OCI-LY3 (cell line): Measurements from ENCODE around the gene PDE4A.

Experiments used
- H2AFZ ChIP-seq: fragments of 200-600, 300-600 bp; shearing (Covaris generic); 2 replicates; pipeline ENCODE4 v1.6.0; 2014; ENCODE audit warnings: antibody characterized with exemption, low read depth, low read length
- H3K27ac ChIP-seq: fragments of 200-600, 300-600 bp; sonication (generic); 2 replicates; pipeline ENCODE4 v1.5.1; 2014; ENCODE audit warnings: mild to moderate bottlenecking, low read length, moderate library complexity, mixed read lengths
- H3K27me3 ChIP-seq: fragments of 200-600, 300-600 bp; sonication (generic); 2 replicates; pipeline ENCODE4 v1.6.1; 2014; ENCODE audit warnings: low read depth, low read length, mixed read lengths
- H3K36me3 ChIP-seq: fragments of 200-600, 300-600 bp; sonication (generic); replicated peaks from 2 replicates; pipeline ENCODE3; 2014; ENCODE audit warnings: low read depth, low read length, mixed read lengths
- H3K4me1 ChIP-seq: fragments of 300-600, 200-600 bp; sonication (generic); 2 replicates; pipeline ENCODE4 v1.6.1; 2014; ENCODE audit warnings: low read length, mixed read lengths
- H3K4me2 ChIP-seq: fragments of 200-600, 300-600 bp; sonication (generic); 2 replicates; pipeline ENCODE4 v1.6.1; 2014; ENCODE audit warnings: low read length, mixed read lengths
- H3K4me3 ChIP-seq: fragments of 300-600, 200-600 bp; sonication (generic); 2 replicates; pipeline ENCODE4 v1.5.1; 2014; ENCODE audit warnings: antibody characterized with exemption, mild to moderate bottlenecking, low read length, moderate library complexity
- H3K79me2 ChIP-seq: fragments of 300-600, 200-600 bp; shearing (Covaris generic); 2 replicates; pipeline ENCODE4 v1.6.1; 2014; ENCODE audit warnings: mild to moderate bottlenecking, low read length, mixed read lengths
- H3K9ac ChIP-seq: fragments of 300-600, 200-600 bp; shearing (Covaris generic); 2 replicates; pipeline ENCODE4 v1.6.0; 2014; ENCODE audit warnings: mild to moderate bottlenecking, low read length, moderate library complexity
- H3K9me3 ChIP-seq: fragments of 200-600, 300-600 bp; shearing (Covaris generic); 2 replicates; pipeline ENCODE4 v1.6.1; 2014; ENCODE audit warnings: low read length, mixed read lengths; ENCODE audit not compliant: insufficient read depth
- H4K20me1 ChIP-seq: fragments of 200-600, 300-600 bp; sonication (generic); 2 replicates; pipeline ENCODE4 v1.6.1; 2016; ENCODE audit warnings: low read length, mixed read lengths; ENCODE audit not compliant: insufficient read depth
- CTCF ChIP-seq: fragments of 200-600, 300-600 bp; sonication (generic); IDR thresholded peaks from 2 replicates; pipeline ENCODE4 v1.5.1; 2014; ENCODE audit warnings: antibody characterized with exemption, low read length, low read depth
- EZH2phosphoT487 ChIP-seq: fragments of 200-600 bp; shearing (Covaris generic); IDR thresholded peaks from 2 replicates; pipeline ENCODE4 v1.6.1; 2018; ENCODE audit warnings: antibody characterized with exemption, mixed run types, low read depth

The PDE4A gene

GRCh38 chr19:10392120-10392519 lies 28.2 kb upstream of the PDE4A start:
- Histone ChIP-seq H3K27me3 (no peaks in the 10 kb centered on the region), H3K9me3 (no peaks in the 10 kb centered on the region), H3K79me2 (peaks cover 7% of the 10 kb centered on the region; the same call in 1 of the 2 replicates), H3K4me2 (no peak overlapping the region), H3K4me1 (peaks cover 8% of the 10 kb centered on the region), H3K27ac (no peak overlapping the region), H2AFZ (no peak overlapping the region), H3K4me3 (no peak overlapping the region), H3K36me3 (peaks cover 26% of the 10 kb centered on the region), H3K9ac (no peak overlapping the region), H4K20me1 (0 out of 2 replicates have a peak, but pooled peaks cover 5% of the 10 kb centered on the region)
- TF ChIP-seq EZH2phosphoT487 (no peak), CTCF (no peak)

- peaks cover 8% of the 10 kb centered on the region for H4K20me1 ChIP-seq
- peaks cover 16% of the 10 kb centered on the region for H3K79me2 ChIP-seq
- no peak overlapping the region for H3K4me3 ChIP-seq
- H3K27ac ChIP-seq = no peak overlapping the region
- no peaks in the 10 kb centered on the region for H3K27me3 ChIP-seq
- peaks cover 3% of the 10 kb centered on the region; the same call in 1 of the 2 replicates for H3K4me1 ChIP-seq
- H3K9ac ChIP-seq = no peak overlapping the region
- H3K4me2 ChIP-seq = no peak overlapping the region
- H3K9me3 ChIP-seq = no peaks in the 10 kb centered on the region
- TF ChIP-seq CTCF (no peak), EZH2phosphoT487 (no peak)
- H2AFZ ChIP-seq = no peak overlapping the region
- H3K36me3 ChIP-seq = peaks cover 30% of the 10 kb centered on the region
Observed at GRCh38 chr19:10393137-10393536, 27.2 kb upstream of the PDE4A start.

- no peak for TF ChIP-seq CTCF
- no peak for TF ChIP-seq EZH2phosphoT487
- Histone ChIP-seq H3K4me3 (no peak overlapping the region), H3K27me3 (no peaks in the 10 kb centered on the region), H3K4me1 (no peaks in the 10 kb centered on the region), H3K4me2 (no peak overlapping the region), H3K9ac (no peak overlapping the region), H2AFZ (no peak overlapping the region), H3K36me3 (peaks cover 35% of the 10 kb centered on the region), H4K20me1 (peaks cover 17% of the 10 kb centered on the region), H3K79me2 (peaks cover 35% of the 10 kb centered on the region), H3K9me3 (no peaks in the 10 kb centered on the region), H3K27ac (no peak overlapping the region)
Observed at GRCh38 chr19:10395003-10395402, 25.3 kb upstream of the PDE4A start.

GRCh38 chr19:10395436-10395835 lies 24.9 kb upstream of the PDE4A start:
- peaks cover 19% of the 10 kb centered on the region for H4K20me1 ChIP-seq
- no peak for TF ChIP-seq EZH2phosphoT487
- TF ChIP-seq CTCF = no peak
- no peaks in the 10 kb centered on the region for H3K9me3 ChIP-seq
- no peak overlapping the region for H3K27ac ChIP-seq
- peaks cover 39% of the 10 kb centered on the region for H3K79me2 ChIP-seq
- no peak overlapping the region for H3K9ac ChIP-seq
- no peak overlapping the region for H3K4me3 ChIP-seq
- no peak overlapping the region for H2AFZ ChIP-seq
- no peak overlapping the region for H3K4me2 ChIP-seq
- peaks cover 35% of the 10 kb centered on the region for H3K36me3 ChIP-seq
- H3K4me1 ChIP-seq = no peaks in the 10 kb centered on the region
- no peaks in the 10 kb centered on the region for H3K27me3 ChIP-seq
